NCI-H2107 (cell line): ENCODE measurements around the gene AFF3.

ENCODE experiments used
- DNase-seq: peaks from one replicate; lab custom pipeline; 2025; lab: John Stamatoyannopoulos, UW

The AFF3 gene

DNA sequence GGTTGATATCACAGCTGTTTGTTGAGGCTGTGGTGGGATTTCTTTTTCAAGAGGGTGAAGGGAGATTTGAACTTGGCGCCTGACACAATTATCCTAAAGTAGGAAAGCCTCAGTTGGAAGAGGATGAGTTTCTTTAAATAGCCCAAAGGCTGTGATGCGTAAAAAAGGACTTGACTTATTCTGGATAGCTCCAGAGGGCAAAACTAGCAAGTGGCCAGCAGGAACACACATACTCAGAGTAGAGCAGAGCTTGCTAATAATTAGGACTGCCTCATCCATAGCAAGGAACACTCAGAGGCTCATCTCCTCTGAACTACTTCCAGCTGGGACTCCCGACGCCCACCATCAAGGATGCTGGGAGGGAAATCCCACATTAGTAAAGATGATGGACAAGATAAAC lies 74.0 kb downstream of the AFF3 start:
- DNase-seq: no peak

DNA sequence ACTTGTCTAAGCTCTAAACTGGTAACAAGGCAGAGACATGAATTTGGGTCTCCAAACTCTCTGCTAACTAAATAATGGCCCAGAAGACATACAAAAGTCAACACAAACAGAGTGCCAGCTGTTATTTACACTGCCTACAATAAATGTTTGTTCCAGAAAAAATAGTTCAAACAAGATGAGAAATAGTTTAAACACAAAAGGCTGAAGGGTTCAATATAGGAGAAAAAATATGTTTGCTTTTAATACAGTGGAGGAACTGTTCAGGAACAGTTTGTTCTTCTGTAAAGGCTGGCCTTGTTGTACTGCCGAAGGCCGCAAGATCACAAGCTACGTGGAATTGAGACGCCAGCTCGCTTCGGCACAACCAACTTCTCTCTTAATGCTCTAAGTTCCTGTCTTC lies 74.6 kb downstream of the AFF3 start:
- DNase-seq: no peak

DNA sequence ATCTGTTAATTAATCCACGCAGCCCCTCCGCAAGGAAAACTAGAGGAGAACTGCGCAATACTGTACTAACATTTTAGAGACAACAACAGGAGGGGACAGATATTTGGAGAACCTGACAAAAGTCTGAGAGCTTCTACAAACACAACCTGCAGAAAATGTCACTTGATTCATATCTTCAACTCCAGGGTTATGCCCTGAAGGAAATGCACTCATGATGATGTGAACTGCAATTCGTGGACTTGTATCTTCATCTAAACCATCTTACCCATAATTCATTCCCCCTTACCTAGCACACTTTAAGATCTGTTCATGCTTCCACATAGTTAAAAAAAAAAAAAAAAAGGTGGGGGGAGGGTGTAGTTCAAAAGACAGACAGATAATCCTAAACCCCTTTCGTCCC lies 75.5 kb downstream of the AFF3 start:
- no peak for DNase-seq

DNA sequence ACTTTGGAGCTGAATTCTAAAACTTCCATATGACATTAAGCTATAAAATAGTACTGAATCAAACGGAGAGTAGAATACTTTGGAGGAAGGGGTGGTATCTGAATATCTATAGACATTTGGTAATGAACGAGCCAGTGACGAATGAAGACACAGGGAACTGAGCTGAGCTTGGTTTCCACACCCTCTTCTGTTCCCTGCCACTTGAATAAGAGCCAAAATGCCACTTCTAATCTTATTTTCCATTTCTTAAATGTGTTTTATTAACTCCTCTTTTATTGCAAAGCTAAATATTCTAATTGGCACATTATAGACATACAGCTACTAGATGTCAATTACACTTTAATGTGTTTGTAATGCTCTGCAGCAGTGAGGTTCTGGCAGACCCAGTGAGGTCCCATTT lies 76.1 kb downstream of the AFF3 start:
- no peak for DNase-seq

DNA sequence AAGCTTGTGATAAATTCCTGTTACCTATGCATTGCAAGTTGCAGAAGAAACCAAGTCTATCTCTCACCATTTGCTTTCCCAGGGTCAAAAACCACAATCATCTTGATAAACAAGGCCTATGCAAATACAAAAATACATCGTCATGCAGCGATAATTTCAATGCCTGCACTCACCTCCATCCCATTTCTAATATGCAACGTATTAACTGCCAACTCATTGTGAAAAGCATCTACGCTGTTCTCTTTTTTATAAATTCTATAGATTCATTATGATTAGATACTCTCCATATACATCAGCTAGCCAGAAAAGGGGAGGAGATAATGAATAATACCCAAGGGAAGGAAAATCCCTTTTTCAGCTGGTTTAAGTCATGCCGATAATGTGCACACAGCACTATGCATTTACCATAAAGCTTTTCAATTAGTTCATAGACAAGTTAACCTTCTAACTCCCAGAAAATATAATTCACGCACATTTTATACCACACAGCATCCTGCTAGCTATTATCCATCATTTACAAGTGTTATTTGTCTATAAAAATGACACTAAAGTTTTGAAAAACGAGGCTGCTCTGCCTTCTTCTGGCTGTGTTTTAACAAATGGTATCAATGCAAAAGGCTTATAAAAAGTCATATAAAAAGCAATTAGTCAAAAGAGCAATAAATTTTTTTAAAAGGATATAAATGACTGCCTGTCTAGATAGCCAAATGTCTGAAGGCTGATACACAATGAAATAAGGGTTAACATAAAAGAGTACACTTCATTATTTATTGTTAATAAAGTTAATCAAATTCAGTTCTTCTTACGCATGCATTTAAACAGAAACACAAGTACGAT lies 77.6 kb downstream of the AFF3 start:
- no peak for DNase-seq

DNA sequence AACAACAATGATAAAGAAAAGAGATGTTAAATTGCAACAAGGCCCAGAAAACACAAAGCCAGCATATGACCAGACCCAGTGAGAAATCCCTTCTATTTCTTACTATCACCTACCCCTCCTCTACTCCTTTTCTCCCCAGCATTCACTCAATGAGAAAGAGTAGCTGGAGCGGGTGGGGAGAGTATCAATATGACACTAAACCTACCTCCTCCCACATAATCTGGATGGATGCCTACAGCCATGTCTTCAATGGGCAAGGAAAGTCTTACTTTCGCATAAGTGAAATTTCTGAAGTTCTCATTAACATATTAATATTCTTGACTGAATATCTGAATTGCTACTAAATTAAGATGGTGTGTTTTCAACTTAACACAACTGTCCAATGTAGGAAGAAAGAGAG lies 78.2 kb downstream of the AFF3 start:
- no peak for DNase-seq

DNA sequence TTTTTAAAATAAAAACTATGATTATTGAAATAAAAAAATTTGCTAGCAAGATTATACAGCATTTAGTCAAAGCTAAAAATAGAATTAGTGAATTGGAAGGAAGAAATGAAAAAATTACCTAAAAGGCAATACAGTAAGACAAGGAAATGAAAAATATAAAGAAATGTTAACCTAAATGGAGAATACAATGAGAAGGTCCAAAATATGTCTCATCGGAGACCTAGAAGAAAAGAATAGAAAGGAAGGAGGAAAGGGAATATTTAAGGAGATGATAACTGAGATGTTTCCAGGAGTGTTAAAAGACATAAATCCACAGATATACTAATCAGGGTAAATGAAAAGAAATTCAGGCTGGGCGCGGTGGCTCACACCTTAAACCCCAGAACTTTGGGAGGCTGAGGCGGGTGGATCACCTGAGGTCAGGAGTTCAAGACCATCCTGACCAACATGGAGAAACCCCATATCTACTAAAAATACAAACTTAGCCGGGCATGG lies 78.9 kb downstream of the AFF3 start:
- DNase-seq: no peak

DNA sequence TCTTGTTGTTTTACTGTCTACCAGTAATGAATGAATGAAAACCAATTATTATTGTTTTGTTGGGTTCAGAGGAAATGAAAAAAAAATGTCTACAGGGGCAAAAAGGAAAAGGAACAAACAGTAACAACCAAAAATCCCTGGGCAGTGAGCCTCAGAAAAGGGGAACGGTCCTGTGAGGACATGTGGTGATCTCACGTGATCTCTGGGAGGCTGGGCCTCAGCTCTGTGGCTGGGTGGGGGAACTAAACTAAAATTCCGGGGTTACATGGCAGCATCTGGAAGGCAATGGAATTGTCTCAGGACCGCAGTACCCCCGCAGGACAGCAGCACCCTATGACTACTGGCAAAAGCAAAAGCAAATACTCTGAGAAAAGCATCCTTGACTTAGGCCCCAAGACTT lies 80.1 kb downstream of the AFF3 start:
- no peak for DNase-seq

DNA sequence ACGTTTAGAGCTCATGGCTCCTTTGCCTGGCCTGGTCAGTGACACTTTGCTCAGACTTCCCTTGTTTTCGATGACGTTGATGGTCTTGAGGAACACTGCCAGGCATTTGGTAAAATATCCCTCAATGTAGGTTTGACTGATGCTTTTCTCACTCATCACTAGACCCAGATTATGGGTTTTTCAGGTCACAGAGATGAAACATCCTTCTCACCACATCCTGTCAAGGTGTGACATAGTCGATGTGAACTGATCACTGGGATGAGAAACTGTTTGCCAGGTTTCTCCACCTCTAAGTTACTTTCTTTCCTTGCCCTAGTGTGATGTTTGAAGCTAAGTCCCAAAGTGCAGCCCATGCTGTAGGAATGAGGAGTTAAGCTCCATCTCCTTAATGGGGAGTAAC lies 81.5 kb downstream of the AFF3 start:
- DNase-seq: no peak

DNA sequence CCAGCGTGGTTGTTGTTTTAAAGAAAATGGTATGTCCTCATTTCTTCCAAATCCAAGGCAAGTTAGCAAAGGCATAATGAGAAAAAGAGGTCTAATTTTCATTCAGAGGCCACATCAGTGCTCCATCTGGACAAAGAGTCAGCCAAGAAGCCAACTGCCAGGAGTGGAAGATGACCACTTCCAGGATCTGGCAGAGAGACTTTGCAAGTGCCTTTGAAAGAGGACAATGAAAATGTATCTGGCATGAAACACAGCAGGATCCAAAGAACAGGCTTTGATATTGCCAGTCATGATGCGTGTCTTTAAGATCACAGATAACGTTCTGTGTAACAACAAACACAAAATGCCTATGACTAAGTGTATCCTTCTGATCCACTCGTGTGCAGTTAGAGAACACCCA lies 82.8 kb downstream of the AFF3 start:
- DNase-seq: no peak

DNA sequence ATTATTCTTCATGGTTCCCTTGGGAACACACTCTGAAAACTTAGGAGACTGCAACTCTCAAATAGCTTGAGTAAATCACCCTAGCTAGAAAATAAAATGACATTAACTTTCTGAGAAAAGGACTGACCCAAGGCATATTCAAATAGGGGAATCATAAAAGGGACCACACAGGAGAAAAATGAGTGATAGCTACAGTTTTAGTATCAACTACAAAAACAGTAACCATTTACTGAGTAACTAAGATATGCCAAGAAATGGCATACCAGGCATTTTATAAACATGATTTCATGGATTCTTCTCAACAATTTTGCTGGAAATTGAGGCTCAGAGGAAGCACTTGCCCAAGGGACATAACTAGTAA lies 84.5 kb downstream of the AFF3 start:
- DNase-seq: no peak

DNA sequence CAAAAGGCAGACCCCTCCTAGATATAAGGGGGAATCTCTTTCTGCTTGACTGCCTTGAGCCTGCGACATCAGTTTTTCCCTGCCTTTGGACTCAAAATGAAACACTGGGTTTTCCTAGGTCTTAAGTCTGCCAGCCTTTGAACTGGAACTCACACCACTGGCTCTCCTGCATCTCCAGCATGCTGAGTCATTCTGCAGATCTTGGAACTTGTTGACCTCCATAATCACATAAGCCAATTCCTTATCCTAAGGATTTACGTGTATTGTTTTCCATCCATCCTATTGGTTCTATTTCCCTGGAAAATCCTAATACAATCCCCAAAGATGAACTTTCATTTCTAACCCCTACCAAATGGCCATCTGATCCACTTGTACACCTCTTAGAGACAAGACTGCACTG lies 88.0 kb downstream of the AFF3 start:
- no peak for DNase-seq

DNA sequence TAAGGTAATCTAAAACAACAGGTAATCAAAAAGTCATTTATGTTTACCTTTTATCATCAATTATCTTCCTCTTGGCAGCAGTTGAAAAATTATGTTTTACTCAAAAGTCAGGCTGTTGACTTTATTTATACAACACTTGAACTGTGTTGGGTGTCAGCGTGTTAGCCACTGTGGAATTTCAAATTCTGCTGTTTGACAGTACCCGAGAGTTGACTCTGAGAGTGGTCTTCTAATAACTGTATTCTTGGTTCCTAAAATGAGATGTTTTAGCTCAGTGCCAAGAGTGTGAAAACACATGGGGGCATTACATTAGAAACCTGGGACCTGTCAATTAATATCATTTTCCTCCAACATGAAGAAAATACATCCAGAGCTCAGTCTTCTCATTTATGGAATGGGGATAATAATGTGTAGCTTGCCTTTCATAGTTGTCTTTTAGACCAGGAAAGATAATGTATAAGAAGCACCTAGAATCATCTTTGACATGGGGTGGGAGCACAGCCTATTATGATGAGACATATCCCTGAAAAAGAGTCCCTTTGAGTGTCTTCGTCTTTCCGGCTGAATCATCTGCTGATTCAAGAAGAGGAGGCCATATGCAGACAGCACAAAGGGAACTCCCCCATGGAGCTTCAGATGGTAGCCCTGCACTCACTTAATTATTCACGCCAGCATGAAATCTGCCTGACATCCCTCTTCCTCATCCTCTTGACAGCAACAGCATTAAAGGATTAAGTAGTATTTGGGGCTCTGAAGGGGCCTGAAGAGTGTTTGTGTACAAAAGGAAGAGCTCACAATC lies 89.1 kb downstream of the AFF3 start:
- DNase-seq: no peak

DNA sequence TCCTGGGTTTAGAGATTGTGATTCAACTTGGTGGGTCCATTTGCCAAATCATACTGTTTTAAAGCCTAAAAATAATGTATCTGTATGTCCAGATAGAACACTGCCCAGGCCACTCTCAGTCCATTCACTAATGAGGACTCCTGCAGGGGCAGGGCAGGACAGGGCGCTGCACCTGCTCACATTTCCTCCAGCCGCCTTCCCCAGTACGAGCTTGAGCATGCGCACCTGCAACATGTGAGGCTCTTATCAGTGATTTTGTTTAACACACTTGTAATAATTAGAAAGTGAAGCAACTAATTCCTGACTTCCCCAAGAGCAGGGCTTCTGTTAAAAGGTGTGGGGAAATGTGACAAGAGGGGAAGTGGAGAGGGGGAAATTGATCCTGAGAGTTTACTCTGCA lies 89.7 kb downstream of the AFF3 start:
- no peak for DNase-seq

DNA sequence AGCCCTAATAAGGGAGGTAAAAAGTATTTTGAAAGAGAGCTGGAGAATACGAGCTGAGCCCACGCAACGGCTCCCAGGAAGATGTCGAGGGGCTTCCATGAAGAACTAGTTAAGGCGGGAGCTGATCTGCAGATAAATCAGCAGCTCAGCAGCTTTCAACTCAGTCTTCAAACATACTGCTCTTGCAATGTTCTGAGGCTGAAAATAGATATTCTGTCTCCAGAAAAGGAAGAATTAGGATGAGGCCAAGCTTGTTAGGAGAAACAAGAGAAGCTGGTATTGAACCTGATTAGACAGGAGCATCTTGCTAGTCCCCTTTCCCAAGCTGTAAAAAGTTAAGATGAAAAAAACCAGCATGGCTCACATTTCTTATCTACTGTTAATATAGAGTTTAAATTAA lies 91.1 kb downstream of the AFF3 start:
- no peak for DNase-seq

DNA sequence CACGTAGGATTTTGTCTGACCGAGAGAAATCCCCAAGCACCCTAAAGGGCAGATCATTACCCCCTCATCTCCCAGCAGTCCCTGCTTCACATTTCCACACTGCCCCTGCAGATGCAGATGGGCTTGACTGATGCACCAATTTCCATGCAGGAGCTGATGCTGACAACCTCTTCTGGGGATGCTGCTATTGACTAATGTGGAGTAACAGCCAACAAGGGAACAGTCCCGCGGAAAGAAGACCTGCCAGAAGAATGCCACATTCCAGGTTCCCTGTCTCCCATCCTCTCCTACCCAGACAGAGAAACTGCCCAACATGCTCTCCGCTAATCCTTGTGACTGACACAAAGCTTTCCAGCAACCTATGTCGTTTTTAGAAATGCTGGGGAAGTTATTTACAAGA lies 91.7 kb downstream of the AFF3 start:
- no peak for DNase-seq

DNA sequence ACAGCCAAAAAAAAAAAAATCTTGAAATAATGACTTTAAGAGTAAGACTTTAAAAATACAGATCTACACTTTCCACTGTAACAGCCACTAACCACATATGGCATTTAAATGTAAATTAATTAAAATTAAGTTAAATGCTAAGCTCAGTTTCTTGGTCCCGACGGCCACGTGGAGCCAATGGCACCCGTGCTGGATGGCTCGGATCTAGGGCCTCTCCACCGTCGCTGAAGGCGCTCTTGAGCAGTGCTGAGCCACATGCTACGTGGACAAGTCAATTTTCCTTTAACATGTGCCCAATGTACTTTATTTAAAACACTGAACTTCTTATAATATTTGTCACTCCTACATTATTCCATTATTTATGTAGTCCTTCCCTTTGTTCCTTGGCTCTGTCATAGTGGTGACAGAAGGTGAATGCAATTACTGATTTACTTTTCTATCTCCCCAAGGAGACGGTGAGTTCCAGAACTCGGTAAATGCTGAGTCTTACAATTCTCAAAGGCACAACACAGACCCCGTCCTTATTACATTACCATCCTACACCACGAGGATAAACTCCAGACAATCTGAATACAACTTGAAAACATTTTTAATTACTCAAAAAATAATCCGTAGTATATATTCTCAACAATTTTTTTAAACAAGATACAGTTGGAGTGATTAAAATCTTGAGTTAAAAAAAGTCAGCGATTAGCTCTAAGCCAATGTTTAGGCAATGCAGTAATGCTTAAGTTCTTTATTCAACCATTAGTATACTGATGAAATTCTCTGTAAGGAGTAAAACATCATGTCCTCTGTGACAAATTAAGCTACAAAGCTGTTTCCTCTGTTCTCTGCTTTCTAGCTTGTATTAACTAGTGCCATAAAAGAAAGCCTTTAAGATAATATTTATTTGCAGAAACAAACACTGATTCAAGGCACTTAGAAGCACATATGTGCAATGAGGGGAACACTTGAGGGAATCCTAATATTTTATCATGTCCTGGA lies 95.1 kb downstream of the AFF3 start:
- no peak for DNase-seq

DNA sequence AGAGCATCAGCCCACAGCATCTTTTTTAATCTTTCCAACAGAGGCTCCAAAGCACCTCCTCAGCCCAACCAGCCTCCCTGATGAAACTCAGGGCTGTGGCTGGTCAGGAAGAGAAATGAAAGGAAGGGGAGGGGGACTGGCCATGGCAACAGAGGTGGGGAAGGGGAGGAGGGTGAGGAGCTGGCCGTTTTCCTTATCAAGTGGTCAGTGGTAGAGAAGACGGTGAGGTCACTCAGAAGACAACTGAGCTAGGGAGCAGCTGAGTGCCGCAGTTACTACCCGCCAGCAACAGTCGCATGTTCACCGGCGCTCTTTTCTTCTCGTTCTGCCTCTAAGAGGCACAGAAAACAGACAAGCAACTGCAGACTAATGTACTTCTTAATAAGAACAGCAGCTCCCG lies 97.4 kb downstream of the AFF3 start:
- DNase-seq: no peak

DNA sequence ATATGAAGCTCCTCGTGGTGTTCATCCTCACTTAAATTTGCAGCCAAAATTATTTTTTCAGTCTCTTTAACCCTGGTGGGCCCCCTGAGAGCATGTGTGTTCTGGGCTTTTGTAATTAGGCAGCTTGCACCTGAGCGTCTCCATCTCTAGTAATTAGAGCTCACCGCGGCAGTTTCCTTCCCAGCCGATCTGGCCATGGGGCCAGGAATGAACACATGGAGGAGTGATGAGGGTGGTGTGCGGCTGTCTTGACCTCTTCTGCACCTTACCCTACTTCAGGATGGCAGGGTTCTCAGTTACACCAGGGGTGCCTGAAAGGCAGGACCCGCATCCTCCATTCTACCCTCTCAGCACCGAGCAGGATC lies 98.5 kb downstream of the AFF3 start:
- DNase-seq: no peak

DNA sequence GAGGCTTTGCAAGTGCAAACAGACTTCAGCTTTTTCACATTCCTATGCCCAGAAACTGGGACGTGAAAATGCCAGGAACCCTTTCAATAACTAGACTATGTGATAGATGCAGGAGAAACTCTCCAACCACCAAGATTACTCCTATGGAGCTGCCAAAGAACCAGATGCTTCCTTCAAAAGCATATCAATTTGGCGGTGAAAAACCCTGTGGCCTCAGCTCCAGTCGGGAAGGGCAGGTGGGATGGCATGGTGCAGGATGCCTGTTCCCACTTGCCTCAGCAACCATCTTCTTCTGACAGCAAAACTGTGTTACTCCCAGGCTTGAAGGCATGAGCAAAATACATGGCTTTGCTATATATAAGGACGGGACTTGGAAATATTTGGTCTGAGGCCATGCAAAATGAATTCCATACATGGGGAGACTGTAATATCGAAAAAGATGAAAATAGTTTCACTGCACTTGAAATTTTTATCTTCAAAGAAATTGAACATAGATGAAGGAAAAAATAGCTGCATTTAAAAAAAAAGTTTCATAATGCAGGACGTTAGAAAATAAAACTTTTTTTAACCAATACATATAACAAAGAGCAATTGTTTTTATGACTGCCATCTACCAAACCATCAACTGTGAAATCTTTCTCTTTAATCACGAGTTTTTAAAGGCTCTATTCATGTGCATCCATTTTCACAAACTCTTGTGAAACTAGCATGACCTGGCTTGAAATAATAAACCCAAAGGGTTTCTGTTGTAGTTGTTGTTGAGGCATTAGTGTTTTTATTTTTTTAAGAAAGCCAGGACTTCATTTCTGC lies 99.1 kb downstream of the AFF3 start:
- no peak for DNase-seq

DNA sequence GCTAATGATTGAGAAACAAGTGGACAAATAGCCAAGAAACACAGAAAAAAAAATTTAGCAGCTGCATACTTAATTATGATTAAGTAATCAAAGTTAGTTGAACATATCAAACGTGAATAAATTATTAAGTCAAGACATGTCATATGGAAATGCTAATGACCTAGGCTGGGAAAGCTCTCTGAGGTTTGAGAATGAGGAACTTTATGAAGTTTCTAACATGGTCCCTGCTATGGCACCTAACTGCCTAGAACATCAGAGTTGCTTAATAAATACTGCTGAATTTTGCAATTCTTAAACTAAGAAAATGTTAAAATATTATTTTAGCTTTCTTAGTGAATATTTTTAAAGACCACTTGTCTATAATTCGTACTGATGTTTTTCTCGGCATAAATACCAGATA lies 99.8 kb downstream of the AFF3 start:
- no peak for DNase-seq

DNA sequence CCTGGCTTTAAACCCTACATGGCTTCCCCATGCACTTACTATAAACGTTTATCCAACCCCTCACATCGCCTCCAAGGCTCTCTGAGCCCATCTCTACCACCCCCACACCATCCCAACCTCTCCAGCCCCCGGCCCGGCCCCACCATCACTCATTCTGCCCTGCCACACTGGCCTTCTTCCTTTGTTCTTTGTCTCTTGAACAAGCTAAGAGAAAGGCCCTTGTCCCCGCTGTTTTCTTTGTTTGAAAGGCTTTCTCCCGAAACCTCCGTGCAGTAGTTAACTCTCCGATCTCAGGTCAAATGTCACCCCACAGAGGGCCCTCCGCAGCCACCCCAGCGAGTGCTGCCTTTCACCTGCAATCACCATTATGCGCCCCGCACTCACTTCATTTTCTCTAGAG lies 100.4 kb downstream of the AFF3 start:
- DNase-seq: no peak
